Upper lobe of left lung (tissue), 6 donors: ENCODE measurements around the gene PGP. TPM values are rescaled to one million over a fixed set of nuclear protein-coding genes. Genes with fewer than 3 reads are reported as not detected.

Experiments used
- ATAC-seq, 2 donors: fragments of 200-7000 bp; cut with Tn5 transposase; one replicate each; pipeline ENCODE4 v1.9.1; 2022; ENCODE audit warnings: mild to moderate bottlenecking in 2 of 2, moderate library complexity in 2 of 2; ENCODE audit not compliant: low FRiP score in 2 of 2
- DNase-seq, 2 donors: peaks; one replicate each; pipeline ENCODE4 v3.0.0-alpha.2; 2019 to 2020
- H3K27ac ChIP-seq, 4 donors: fragments of 200-600 bp; sonication (generic); one replicate each; pipeline ENCODE4 v1.5.1; 2016 to 2019
- H3K27me3 ChIP-seq, 4 donors: fragments of 200-600 bp; sonication (generic); one replicate each; pipeline ENCODE4 v1.5.1; 2017 to 2019
- H3K36me3 ChIP-seq, 4 donors: fragments of 200-600 bp; sonication (generic); one replicate each; pipeline ENCODE4 v1.5.1; 2016 to 2019
- H3K4me1 ChIP-seq, 4 donors: fragments of 200-600 bp; sonication (generic); one replicate each; pipeline ENCODE4 v1.5.1; 2018 to 2019
- H3K4me3 ChIP-seq, 4 donors: fragments of 200-600 bp; sonication (generic); one replicate each; pipeline ENCODE4 v1.5.1; 2017 to 2019; ENCODE audit warnings: mild to moderate bottlenecking in 2 of 4, moderate library complexity in 1 of 4
- H3K9me3 ChIP-seq, 4 donors: fragments of 200-600 bp; sonication (generic); one replicate each; pipeline ENCODE4 v1.5.1; 2018 to 2019
- EP300 ChIP-seq, 4 donors: sonication (generic); formaldehyde crosslinking; IDR thresholded peaks; one replicate each; pipeline ENCODE4 v1.5.1; 2017; ENCODE audit warnings: antibody characterized with exemption in 4 of 4, control low read depth in 2 of 4
- POLR2A ChIP-seq, 4 donors: fragments of 450-650 bp; IDR thresholded peaks; one replicate each; pipeline ENCODE4 v1.5.1; 2016 to 2017; ENCODE audit warnings: antibody characterized with exemption in 4 of 4, mild to moderate bottlenecking in 2 of 4
- POLR2AphosphoS5 ChIP-seq, 2 donors: sonication (generic); formaldehyde crosslinking; IDR thresholded peaks; one replicate each; pipeline ENCODE4 v1.5.1; 2017; ENCODE audit warnings: antibody characterized with exemption in 2 of 2
- WGBS, 2 donors: methylation state at CpG; one replicate each; pipeline ENCODE4 v1.1.5; 2017 to 2018; 5-methylcytosine and 5-hydroxymethylcytosine counted together
- total RNA-seq, 6 donors: library from RNA; depleted of rRNA in 4 of 6; stranded (reverse); fragments of >200 nt in 4 of 6; gene quantifications; one replicate each; pipeline versions ENCODE4 v1.1.0 to v1.2.1, GENCODE V29; 2016 to 2021
- TF ChIP-seq, protein P1 (sequence below), 6 experiments: fragments of 450-650 bp in 4 of 6; fragments of 200-600 bp in 2 of 6; sonication (generic) in 2 of 6; IDR thresholded peaks; one replicate each; pipeline ENCODE4 v1.5.1; 2016 to 2019; ENCODE audit warnings: antibody characterized with exemption in 6 of 6
- donor health status: DM: no; HTN: no; CAD: no; lungs with moderate emphysema.
- donor health status: DM: no; HTN: yes; CAD: no; lungs with severe emphysema.

The PGP gene
- total RNA-seq, 6 donors from 2014 or later, result 18.6 to 32.5 (median 21.7) TPM

DNA sequence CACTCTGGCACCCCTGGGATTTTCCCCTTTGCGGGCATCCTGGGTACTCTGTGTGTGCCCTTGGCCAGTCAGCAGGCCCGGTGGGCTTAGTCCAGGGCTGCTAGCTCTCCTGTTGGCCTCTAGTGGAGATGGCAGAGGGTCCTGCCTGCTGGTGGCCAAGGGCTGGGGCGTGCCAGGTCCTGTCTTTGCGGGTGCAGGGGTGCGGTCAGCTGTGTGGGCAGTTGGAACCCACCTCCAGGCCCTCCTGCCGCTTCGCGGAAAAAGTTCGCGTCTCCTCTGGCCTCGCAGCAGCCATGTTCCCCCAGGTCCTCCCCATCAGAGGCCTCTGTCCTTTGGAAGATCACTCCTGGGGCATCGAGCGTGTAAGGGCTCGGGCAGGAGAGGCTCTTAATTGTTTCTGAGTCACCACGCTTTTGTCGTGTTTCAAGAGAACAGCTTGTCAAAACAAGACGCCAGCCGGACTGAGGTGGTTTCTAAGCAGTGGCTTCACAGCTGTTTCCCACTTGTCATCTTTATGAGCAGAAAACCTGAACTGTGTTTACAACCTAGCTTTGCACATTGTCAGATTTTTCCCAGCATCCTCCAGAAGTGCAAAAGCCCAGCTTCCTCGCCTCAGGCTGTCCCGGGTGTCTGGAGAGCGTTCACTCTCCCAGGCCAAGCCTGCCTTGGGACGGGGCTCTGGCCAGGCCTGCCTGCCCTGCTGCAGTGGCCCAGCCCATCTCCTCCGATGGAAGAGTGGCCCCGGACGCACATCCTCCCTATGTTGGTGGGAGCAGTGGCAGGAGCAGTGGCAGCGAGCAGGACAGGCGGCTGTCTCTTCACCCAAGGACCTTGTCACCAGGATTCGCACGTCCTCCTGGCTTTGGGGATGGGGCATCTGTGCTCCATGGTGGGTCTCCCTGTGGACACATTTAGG is 16.6 kb upstream of the PGP start:
- H3K27ac ChIP-seq, result no peak overlapping the region
- peaks cover under 1 to 11% (median 6%) of the 10 kb centered on the region in 4 donors for H3K4me1 ChIP-seq

GRCh38 chr16:2230376-2230775 is 15.7 kb upstream of the PGP start:
- 79 to 88% methylated on average over 5 to 13 of the region's 13 CpGs for WGBS, 2 donors
- H3K4me3 ChIP-seq, result no peak overlapping the region
- no peak overlapping the region for H3K27ac ChIP-seq
- H3K4me1 ChIP-seq, result peaks cover 0 to 12% (median 9%) of the 10 kb centered on the region in 4 donors
- peaks cover 41 to 82% (median 71%) of the 10 kb centered on the region in 4 donors for H3K36me3 ChIP-seq
- no peaks in the 10 kb centered on the region for H3K27me3 ChIP-seq
- TF ChIP-seq POLR2A (IDR thresholded peaks at IDR 0.05) (no peak), EP300 (IDR thresholded peaks at IDR 0.05) (no peak), POLR2AphosphoS5 (IDR thresholded peaks at IDR 0.05) (no peak)
- TF ChIP-seq, protein P1, sequence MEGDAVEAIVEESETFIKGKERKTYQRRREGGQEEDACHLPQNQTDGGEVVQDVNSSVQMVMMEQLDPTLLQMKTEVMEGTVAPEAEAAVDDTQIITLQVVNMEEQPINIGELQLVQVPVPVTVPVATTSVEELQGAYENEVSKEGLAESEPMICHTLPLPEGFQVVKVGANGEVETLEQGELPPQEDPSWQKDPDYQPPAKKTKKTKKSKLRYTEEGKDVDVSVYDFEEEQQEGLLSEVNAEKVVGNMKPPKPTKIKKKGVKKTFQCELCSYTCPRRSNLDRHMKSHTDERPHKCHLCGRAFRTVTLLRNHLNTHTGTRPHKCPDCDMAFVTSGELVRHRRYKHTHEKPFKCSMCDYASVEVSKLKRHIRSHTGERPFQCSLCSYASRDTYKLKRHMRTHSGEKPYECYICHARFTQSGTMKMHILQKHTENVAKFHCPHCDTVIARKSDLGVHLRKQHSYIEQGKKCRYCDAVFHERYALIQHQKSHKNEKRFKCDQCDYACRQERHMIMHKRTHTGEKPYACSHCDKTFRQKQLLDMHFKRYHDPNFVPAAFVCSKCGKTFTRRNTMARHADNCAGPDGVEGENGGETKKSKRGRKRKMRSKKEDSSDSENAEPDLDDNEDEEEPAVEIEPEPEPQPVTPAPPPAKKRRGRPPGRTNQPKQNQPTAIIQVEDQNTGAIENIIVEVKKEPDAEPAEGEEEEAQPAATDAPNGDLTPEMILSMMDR (IDR thresholded peaks at IDR 0.05), result no peak
- DNase-seq, result peak in 1 of 2 donors; percentile 66
- H3K9me3 ChIP-seq, result no peaks in the 10 kb centered on the region
- no peak for ATAC-seq

More for the DNA sequence above, 16.6 kb upstream of the PGP start:
- 87 to 88% methylated on average over 10 to 29 of the region's 29 CpGs for WGBS, 2 donors
- H3K4me3 ChIP-seq, result no peak overlapping the region
- ATAC-seq, result no peak
- peaks cover 41 to 83% (median 77%) of the 10 kb centered on the region in 4 donors for H3K36me3 ChIP-seq
- DNase-seq, result peak in 1 of 2 donors; percentile 70
- H3K9me3 ChIP-seq, result no peaks in the 10 kb centered on the region
- no peak for TF ChIP-seq EP300 (IDR thresholded peaks at IDR 0.05)
- TF ChIP-seq POLR2AphosphoS5 (IDR thresholded peaks at IDR 0.05), result no peak
- no peak for TF ChIP-seq POLR2A (IDR thresholded peaks at IDR 0.05)
- TF ChIP-seq, protein P1 (IDR thresholded peaks at IDR 0.05), result no peak
- H3K27me3 ChIP-seq, result peaks cover 0 to 3% (median 0%) of the 10 kb centered on the region in 4 donors

- TF ChIP-seq, protein P1 (IDR thresholded peaks at IDR 0.05), result no peak
- no peak for TF ChIP-seq POLR2A (IDR thresholded peaks at IDR 0.05)
- no peak for TF ChIP-seq POLR2AphosphoS5 (IDR thresholded peaks at IDR 0.05)
- no peak for TF ChIP-seq EP300 (IDR thresholded peaks at IDR 0.05)
- Histone ChIP-seq H3K27ac (no peak overlapping the region), H3K9me3 (no peaks in the 10 kb centered on the region), H3K27me3 (no peaks in the 10 kb centered on the region), H3K4me3 (no peak overlapping the region), H3K4me1 (peaks cover 5 to 19% (median 14%) of the 10 kb centered on the region in 4 donors), H3K36me3 (peaks cover 41 to 76% (median 65%) of the 10 kb centered on the region in 4 donors)
- WGBS, 2 donors, result 90 to 94% methylated on average over 4 to 22 of the region's 23 CpGs
- ATAC-seq, result no peak
- peak in 1 of 2 donors; percentile 72 for DNase-seq
Observed at GRCh38 chr16:2229632-2230250, 15.1 kb upstream of the PGP start.

GRCh38 chr16:2229091-2229490 is 14.5 kb upstream of the PGP start:
- Histone ChIP-seq H3K9me3 (no peaks in the 10 kb centered on the region), H3K36me3 (peaks cover 38 to 70% (median 58%) of the 10 kb centered on the region in 4 donors), H3K27me3 (no peaks in the 10 kb centered on the region), H3K27ac (no peak overlapping the region), H3K4me1 (peaks cover 12 to 25% (median 20%) of the 10 kb centered on the region in 4 donors), H3K4me3 (no peak overlapping the region)
- 73 to 77% methylated on average over 2 to 12 of the region's 12 CpGs for WGBS, 2 donors
- ATAC-seq, result no peak
- peak in 1 of 2 donors; percentile 73 for DNase-seq
- TF ChIP-seq, protein P1 (IDR thresholded peaks at IDR 0.05), result no peak
- no peak for TF ChIP-seq POLR2A (IDR thresholded peaks at IDR 0.05)
- TF ChIP-seq EP300 (IDR thresholded peaks at IDR 0.05), result no peak
- no peak for TF ChIP-seq POLR2AphosphoS5 (IDR thresholded peaks at IDR 0.05)
